GM18870 (cell line): ENCODE data around the gene PEF1.
"Not testable (repeated sequence)": the region's sequence is repeated elsewhere in the genome, so short reads cannot be mapped to it uniquely, and the experiment has no call there.

Experiments used
- ATAC-seq: cut with Tn5 transposase; IDR thresholded peaks from one replicate; pipeline ENCODE4 v1.9.1; 2021; ENCODE audit warnings: moderate library complexity; ENCODE audit not compliant: unreplicated experiment

PEF1 gene

DNA sequence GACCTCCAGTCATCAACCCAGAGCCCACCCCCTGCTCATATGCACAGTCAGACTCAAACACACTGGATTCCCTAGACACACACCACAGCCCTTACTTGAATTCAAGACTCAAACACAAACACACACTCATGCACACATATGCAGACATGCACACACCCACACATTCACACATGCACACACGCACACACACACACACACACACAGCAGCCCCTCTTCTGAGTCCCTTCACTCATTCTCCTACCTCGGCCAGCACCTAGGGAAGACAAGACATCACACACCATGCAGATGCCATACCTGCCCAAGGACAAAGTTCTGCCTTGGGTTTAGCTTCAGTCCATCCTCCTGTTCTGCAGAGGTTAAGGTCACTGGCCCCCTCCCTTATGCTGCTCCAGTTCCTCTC is 28.7 kb downstream of the PEF1 start:
- ATAC-seq: no peak

DNA sequence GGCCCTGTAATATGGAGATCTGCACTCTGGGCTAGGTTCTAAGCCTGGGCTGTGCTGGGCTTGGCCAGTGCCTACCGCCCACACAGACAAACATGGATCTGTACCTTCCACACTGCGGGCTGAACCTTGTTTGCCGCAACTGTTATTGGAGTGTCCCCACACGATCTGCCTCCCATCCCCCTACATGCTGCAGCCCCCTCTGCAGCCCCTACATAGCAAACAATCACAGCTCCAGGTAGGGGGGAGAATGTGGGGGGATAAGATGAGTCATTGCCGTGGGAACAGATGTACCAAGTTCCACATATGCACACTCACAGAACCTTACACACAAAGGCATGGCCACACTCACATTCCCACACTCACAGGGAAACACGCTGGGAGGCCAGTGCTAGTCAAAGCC is 29.3 kb downstream of the PEF1 start:
- ATAC-seq: no peak

DNA sequence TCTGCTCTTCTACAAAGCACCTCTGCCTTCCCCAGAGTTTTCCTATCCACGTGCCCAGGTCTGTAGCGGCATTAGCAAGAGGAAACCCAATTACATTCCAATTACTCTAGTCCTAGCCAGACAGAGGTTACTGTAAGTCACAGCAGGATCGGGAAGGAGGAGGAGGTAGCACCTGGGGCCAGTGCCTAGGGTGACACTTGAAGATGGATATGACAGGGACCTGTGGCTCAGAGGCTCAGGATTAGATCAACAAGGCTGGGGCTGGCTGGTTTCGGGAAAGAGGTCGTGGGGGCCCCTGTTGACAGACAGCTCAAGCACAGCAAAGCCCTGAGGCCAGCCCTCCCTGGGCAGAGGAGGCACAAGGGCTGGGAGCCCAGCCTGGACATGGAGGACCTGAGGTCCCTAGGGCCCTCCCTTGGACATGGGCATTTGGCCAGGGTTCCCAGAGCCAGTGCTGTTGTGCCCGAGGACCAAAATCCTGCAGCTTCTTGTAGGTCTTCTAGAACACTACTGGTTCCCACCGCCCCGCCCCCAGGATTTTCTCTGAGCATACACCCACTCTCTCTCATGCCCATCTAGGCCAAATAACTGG is 30.2 kb downstream of the PEF1 start:
- ATAC-seq: no peak

DNA sequence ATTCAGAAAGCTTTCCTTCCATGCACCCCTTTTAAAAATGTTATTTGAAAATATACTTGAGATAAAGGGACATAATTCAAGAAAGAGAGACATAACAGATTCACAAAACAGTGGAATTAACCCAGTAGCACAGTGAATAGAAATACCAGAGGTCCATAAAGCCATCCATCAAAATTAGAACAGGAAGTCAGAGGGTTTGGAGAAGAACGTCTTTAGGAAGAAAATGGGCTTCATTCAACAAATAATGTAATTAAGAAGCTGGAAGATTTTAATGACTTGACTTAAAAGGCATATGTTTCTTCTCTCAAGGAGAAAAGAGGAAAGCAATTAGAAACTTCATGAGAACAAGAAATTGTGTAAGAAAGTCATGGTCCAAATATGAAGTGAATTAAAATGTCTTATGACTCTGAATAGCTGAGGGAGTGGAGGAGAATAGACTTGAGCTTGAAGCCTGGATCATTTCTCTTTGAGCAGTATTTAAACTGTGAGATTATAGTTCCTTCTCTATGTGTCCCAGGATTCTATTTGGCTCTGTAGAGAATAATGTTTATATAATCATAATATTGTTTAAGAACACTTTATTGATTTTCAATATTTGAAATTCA is 35.1 kb downstream of the PEF1 start:
- ATAC-seq: no peak

DNA sequence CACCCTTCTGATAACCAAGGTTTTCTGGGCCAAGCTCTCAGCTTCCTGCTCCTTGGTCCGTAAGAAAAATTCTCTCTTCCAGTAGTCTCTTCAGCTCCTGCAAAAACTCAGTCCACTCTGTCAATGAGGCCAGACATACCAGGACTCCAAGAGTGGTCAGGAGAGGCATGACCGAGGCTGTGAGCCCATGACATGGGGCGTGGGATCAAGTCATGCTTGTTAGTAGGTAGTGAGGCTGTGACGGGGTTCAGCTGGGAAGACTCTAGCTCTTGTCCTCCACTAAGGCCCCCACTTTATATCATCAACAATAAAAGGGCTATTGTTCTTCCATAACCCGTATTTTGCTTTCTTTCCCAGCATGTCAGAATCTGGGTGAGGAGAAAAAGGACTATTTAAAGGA is 37.3 kb downstream of the PEF1 start:
- no peak for ATAC-seq

DNA sequence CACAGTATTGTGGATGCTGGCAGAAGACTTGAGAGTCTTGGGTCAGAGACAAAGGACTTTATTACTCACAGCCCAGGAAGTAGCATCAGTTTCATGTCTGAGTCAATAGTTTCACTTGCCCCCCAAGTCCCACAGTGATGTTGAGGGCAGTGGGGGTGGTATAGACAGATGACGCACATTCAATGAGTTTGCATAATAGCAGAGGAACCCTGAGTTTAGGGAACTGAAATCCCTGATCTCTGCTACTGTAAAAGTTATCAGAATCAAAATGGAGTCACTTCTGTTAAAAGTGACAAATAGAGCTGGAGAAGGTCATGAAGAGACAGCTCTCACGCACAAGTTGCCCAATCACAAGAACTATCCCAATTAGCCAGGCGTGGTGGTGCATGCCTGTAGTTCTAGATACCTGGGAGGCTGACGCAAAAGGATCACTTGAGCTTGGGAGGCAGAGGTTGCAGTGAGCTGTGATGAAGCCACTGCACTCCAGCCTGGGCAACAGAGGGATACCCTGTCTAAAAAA is 38.7 kb downstream of the PEF1 start:
- ATAC-seq: peak; percentile 79

DNA sequence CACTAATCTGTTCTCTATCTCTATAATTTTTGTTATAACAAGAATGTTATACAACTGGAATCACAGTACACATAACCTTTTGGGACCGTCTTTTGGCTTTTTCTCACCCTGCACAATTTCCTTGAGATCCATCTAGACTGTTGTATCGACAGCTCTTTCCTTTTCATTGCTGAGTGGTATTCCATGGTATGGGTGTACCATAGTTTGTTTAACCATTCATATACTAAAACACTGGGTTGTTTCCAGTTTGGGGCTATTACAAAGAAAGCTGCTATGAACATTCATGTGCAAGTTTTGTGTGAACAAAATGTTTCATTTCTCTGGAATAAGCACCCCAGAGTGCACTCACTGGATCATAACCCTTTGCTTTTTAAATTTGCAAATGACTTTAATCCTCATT is 42.6 kb downstream of the PEF1 start:
- ATAC-seq: no peak

DNA sequence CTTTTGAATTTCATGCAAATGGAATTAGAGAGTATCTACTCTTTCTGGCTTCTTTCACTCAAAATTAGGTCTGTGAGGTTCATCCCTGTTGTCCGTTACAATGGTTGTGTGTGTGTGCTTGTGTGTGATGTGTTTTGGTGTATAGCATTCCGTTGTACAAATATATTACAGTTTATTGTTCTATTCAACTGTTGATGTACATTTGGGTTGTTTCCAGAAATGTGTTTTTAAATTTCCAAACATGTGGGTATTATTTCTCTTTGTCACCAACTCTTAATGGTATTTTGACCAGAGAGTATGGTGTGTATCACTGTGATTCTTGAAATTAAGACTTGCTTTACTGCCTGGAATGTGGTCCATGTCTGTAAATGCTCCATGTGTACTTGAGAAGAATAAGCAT is 44.0 kb downstream of the PEF1 start:
- ATAC-seq: no peak

DNA sequence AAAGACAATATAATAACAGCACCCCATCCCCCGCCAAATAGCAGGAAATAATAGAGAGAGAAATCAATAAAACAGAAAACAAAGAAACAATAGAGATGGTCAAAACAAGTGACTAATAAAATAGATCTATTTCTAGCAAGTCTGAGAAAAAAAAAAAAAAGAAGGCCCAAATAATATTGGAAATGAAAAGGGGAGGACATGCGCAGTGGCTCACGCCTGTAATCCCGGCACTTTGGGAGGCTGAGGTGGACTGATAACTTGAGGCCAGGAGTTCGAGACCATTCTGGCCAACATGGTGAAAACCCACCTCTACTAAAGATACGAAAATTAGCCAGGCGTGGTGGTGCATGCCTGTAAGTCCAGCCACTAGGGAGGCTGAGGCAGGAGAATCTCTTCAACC is 45.7 kb downstream of the PEF1 start:
- ATAC-seq: no peak

DNA sequence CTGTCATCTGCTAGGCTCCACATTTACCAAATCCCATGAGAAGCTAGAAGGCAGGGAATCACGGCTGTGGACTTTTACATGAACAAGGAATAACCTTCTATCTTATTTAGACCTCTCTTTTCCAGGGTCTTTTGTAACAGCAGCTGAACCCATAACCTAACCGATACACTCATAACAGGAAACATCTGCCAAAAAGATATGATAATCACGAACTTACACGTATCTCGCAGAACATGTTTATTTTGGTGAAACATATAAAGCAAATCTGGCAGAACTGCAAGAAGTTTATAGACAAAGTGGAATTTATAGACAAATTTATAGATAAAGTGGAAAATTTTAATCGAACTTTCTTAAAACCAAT is 48.0 kb downstream of the PEF1 start:
- ATAC-seq: no peak

DNA sequence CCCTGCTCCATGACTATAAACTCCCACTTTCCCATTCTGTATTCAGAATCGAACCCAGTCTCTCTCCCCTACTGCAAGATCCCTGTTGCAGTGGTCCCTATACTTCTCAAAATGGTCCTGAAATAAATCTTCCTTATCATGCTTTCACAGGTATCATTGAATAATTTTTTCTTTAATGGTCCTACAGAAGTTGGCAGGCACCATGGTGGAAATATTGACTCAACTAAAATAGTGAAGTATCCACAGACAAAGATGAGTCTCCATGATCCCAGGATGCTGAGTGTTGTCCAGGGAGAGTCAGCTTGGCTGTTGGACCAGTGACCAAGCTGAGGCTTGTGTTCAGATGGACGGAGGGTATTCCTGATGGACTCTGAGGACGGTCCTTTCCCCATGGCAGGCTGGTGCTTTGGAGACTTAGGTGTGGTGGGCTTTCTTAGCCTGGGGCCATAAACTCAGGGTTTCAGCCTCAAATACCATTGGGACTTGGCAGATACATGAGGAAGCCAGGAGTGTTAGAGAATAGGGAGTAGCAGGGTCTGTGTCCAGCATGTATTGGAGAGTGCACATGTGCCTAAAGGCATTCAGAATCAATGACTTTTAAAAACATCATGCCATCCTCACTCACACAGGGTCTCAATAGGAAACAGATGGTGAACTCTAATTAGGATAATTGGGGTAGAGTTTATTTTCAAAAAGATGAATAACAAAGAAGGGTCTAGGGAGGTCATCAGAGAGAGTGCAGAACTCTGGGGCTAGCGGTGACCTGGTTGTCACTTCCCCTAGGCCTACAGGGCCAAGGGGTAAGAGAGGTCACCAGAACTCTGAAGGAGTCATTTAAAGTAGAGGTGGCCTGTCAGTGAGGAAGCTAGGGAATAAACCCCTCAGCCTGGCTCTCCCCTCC is 48.6 kb downstream of the PEF1 start:
- no peak for ATAC-seq

DNA sequence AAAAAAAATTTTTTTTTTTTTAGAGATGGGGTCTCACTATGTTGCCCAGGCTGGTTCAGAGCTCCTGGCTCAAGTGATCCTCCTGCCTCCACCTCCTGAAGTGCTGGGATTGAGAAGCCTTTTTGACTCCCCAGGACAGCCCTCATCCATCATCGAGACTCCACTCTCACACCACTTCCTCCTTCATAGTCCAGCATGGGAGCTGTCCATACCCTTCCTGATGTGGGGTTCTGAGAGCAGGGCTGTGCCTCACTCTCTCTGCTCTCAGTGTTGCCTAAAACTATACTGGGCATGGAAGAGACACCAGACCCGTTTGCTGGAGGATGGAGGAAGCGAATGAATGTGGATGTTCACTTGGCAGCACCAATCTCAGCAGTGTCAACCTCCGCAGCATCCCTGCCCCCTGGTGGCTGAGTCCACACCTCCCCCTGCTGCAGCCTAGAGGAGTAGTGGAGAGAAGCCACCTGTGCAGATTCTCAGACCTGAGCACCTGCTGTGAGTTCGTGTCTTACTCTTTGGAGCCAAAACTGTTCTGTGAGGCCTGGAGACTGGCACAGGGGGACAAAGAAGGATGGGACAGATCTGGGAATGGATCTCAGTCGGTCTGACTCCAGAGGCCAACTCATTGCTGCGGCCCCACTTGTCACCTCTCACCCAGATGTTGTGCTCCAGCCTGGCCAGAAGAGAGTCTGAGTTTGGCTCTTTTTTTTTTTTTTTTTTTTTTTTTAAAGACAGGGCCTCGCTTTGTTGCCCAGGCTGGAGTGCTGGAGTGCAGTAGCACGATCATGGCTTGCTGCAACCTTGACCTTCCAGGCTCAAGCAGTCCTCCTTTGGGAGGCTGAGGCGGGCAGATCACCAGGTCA is 50.7 kb downstream of the PEF1 start:
- no peak for ATAC-seq

DNA sequence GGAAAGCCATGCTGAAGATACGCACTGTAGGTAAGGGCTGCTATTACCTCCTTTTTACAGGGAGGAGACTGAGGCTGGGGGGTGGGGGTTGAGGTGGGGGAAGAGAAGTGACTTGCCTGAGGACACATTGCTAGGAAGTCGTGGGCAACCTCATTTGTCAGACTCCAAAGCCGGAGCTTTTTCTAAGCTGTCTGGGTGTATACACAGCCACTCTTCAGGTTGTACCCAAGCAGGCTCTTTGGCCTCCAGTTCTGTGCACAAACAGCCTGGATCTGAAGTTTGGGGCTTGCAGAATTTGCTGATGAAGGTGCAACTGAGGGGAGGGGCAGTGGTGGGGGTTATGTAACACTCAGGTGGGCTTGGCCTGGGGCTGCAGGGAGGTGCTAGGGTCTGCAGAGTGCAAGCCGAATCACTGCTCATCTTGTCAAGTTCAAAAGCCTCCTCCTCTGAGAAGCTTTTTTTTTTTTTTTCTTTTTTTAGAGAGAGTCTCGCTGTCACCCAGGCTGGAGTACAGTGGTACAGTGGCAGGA is 51.5 kb downstream of the PEF1 start:
- ATAC-seq: no peak

DNA sequence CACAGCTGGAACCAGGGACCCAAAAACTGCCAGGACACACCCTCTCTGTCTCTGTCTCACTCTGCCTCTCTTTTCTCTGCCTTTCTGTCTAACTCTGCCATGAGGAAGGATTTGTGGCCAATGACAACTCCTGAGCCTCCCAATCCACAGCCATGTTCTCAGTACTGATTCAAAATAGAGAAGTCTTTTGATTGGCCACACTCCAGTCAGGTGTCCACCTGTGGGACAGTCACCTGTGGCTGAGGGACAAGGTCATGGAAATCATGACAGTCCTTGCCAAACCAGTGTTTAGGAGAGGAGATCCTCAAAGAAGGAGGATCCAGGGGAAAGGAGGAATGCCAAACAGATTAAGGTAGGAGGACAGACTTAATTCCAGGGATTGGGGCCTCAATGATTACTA is 52.5 kb downstream of the PEF1 start:
- no peak for ATAC-seq

DNA sequence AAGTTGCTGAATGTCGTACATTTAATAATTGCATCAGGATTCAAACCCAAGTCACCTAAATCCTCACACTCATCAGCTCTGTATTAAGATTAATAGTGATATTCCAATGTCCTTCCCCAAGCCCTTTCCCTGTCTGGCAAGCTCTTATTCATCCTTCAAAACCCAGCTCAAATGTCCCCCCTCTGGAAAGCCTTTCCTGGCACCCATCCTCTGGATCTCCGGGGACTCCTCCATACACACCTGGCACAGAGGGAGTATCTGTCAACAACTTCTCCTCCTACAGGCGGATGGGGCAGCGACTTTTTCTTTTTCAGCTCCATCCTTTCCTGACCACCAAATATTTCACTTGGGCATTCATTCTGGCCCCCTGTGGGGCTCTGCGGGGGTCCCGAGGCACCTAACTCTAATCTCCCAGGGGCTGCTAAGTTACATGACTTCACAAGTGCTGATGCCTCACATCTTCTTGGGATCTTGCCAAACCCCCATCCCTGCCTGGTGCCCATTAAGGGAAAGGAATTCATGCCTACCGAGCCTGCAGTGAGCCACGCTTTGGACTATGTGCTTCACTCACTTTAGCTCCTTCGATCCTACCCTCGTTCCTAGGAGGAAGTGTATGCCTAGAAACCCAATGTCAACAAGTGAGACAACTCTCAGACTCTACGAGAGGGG is 53.1 kb downstream of the PEF1 start:
- ATAC-seq: no peak

DNA sequence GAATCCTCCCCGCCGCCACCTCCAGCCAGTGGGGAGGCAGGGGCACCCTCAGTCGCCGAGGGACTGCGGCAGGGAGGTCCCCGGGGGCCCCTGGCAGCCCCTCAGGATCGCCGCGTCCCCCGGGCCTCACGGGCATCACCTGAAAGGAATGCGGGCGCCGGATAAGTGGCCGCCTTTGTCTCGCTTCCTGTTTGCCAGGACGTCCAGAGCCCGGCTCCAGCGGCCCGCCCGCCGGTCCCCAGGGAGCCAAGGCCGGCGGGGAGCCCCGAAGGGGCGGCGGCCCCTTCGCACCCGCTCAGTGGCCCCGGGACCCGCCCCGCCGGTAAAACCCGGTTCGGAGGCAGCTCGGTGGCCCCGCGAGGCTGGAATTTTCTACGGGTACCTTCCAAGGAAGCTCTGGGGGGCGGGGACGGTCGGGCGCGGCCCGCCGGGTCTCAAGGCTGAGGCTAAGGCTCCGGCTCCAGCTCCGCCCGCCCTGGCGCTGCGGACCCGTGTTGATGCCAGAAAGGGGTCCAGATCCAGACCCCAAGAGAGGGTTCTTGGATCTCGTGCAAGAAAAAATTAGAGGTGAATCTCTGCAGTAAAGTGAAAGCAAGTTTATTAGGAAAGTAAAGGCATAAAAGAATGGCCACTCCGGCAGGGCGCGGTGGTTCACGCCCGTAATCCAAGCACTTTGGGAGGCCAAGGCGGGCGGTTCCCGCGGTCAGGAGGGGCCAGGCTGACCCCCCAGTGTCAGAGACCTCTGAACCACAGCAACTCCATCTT is 55.7 kb downstream of the PEF1 start:
- ATAC-seq: no peak

DNA sequence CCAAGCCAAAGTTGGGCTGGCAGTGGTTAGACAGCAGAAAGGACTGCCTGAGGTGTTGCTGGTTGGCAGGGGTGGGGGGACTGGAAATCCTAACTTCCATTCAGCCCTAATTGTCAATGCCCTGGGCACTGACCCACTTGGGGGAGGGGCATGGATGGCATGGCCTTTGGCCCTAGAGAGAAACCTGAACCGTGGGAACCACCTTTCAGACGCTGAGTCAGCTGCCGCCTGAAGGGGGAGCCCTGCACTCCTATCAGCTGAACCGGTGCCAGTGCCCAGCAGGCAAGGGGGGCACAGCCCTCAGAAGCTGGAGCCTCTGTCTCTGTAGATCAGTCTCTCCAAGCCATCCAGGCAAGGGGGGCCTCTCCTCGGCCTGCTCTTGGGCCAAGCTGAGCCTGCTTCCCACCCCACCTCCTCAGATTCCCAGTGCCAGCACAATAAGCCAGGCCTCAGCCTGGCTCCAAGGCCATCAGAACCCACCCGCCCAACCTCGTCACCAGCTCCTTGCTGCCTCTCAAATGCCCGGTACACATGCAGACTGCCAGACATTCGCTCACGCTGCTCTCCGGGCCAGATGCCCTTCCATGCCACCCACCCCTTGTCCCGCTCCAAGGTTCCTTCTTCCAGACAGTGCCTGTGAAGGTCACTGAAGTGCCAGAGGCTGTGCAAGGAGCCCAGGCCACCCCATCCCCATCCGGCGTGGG is 56.8 kb downstream of the PEF1 start:
- ATAC-seq: no peak

DNA sequence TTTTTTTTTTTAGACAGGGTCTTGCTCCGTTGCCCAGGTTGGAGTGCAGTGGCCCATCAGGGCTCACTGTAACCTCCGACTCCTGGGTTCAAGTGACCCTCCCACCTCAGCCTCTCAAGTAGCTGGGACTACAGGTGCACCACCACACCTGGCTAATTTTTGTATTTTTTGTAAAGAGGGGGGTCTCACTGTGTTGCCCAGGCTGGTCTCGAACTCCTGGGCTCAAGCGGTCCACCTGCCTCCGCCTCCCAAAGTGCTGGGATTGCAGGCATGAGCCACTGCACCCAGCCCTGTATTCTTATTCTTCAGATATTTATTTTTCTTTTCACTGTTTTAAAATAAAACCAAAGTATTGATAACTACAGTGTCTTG is 57.4 kb downstream of the PEF1 start:
- not testable (repeated sequence) for ATAC-seq
